HG03066 (cell line): ENCODE results near the gene KIRREL3.

ENCODE experiments used
- ATAC-seq: cut with Tn5 transposase; IDR thresholded peaks from one replicate; pipeline ENCODE4 v1.9.1; 2021; ENCODE audit warnings: low read depth; ENCODE audit not compliant: unreplicated experiment

Gene KIRREL3

DNA sequence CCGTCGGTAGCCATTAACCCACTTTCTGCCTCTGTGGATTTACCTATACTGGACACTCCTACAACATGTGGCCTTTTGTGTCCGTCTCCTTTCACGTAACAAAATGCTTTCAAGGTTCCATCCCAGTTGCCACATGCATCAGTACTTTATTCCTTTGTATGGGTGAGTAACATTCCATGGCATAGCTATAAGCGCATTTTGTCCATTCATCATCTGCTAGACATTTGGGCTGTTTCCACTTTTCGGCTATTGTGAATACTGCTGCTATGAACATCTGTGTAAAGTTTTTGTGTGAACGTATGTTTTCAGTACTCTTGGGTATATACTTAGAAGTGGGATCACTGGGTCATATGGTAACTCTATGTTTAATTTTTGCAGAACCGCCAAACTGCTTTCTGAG is 387.9 kb downstream of the KIRREL3 start:
- ATAC-seq = no peak

GRCh38 chr11:126611438-126611837 is 389.1 kb downstream of the KIRREL3 start:
- ATAC-seq = no peak

GRCh38 chr11:126608658-126609057 is 391.9 kb downstream of the KIRREL3 start:
- ATAC-seq = no peak

GRCh38 chr11:126607776-126608541 is 392.6 kb downstream of the KIRREL3 start:
- no peak for ATAC-seq

GRCh38 chr11:126607374-126607773 is 393.2 kb downstream of the KIRREL3 start:
- ATAC-seq = no peak

DNA sequence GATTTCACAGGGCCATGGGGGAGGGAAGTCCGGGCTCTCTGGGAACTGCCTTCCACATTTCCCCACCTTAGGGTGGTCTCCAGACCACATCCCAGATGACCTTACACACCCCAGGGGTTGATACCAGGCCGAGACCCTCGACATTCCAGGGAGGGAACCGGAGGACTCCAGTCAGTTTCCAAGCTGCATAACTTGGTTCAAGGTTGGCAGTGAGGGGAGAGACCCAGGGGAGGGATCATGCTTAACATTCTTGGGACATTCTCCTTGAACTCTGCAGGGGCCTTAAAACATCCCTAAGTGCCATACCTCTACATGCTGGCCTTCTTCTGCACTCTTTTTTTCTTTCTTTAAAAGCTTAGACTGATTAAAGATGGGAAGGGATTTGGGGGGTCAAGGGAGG is 394.1 kb downstream of the KIRREL3 start:
- no peak for ATAC-seq

DNA sequence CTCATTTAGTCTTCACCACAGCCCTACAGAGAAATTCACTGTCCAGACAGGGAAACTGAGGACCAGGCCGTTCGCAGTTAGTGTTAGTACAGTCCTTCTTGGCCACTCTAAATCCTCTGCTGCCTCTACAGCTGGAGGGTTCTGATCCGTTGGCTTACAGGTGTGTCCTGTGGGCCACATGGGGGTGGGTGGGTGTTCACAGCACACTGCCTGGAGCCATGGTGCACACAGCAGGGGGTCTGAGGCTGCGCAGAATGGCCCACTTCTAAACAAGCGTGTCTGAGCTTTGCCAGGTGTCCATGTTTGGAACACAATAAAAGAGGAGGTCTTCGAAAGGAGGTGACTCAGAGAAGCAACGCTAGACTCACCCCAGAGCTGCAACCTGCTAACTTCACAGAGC is 396.1 kb downstream of the KIRREL3 start:
- no peak for ATAC-seq

DNA sequence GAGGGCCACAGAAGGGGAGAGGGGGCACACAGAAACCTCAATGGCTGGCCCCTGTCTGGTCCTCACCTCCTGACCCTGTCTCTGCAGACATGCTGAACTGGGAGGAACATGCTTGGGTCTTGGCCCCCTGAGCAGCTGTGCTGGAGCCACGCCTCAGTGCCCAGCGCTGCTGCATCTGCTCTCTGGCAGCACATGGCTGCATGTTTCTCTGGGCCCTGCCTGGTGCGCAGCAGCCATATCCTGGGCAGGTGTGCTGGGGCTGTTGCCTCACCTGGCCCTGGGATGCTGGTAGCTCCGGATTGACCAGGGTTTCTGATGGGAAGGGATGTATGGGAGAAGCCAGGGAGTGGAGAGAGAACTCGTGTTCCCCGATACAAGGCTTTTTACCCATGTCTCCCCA is 397.1 kb downstream of the KIRREL3 start:
- no peak for ATAC-seq

- ATAC-seq = no peak
Measured at GRCh38 chr11:126602993-126603392, 397.6 kb downstream of the KIRREL3 start.

DNA sequence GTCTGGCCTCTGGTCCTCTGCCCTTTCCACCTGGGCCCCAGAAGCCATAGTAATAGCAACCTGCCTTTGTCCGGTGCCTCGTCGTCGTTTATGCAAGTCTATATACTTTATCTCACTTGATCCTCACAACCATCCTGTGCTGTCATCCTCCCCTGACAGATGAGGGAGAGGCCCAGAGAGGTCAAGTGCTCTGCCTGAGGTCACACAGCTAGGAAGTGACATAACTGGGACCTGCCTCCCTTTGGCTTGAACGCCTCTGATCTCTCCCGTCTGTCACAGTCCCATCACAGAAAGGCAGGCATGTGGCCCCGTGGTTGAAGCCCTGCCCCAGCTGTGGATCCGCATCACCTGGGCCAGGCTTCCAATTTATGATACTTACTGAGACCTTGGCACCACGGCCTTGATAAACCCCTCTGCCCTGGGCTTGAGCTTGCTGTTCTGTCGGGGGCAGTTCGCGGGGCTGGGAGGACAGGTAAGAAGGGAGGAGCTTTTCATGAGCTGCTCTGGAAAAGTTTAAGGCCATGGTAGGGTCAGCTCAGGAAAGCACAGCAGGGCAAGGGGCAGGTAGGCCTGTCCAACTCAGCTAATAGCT is 398.1 kb downstream of the KIRREL3 start:
- no peak for ATAC-seq

DNA sequence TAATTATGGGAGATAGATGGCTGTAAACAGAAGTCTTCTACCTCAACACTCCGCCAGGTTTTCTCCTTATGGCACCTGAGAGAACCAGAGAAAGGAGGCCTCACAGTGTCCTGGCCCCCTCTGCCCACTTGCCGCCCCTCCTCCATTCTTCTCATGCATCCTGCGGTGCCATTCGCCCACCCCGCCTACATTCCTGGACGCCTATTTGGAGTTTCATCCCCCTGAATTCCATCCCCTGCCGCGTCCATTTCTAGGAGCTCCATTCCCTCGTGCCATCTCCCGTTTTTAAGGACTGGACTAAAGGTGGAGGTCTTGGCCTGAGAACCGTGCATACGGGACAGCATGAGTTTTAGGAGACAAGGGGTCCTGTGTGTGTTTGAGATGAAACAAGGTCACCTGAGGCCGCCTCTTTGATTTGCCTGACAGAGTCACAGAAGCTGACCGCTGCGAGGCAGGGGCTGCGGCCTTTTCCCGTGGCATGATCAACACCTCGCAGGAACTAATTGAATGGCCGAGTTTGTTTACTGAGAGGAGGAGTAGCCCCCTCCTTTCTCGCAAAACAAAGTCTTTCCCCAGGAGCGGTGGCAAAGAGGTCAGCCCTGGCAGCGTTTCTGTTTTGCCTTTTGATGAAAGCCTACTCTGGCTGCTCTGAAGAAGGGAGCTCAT is 398.9 kb downstream of the KIRREL3 start:
- no peak for ATAC-seq

GRCh38 chr11:126601136-126601535 is 399.4 kb downstream of the KIRREL3 start:
- no peak for ATAC-seq

DNA sequence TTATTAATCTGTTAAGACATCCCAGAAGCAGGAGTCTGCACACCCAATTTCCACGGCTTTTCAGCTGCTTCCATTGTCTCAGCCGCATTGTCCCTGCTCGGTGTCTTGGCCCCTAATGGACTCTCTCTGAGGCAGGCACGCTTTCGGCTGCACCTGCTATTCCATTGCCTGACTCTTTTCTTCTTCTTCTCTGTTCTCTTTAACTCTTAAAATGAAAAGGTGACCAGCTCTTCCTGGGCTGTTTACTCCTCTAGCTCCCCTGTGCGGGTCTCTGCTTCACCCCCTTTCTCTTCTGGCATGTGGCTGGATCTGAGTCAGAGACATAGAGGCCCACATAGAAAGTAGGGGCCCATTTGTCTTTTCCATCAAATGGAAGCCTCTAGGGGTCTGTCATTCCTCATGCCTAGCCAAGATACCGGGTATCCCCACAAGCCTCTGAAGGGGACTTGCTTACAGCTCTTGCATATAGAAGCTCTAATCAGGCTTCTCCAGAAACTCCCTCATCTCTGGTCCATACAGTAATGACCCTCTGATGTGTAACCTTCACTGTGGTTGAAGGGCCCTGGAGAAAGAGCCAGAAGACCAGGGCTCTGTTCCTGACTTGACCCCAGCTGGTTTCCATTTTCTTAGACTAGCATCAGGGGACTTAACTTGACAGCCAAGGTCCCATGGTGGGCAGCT is 401.2 kb downstream of the KIRREL3 start:
- no peak for ATAC-seq

DNA sequence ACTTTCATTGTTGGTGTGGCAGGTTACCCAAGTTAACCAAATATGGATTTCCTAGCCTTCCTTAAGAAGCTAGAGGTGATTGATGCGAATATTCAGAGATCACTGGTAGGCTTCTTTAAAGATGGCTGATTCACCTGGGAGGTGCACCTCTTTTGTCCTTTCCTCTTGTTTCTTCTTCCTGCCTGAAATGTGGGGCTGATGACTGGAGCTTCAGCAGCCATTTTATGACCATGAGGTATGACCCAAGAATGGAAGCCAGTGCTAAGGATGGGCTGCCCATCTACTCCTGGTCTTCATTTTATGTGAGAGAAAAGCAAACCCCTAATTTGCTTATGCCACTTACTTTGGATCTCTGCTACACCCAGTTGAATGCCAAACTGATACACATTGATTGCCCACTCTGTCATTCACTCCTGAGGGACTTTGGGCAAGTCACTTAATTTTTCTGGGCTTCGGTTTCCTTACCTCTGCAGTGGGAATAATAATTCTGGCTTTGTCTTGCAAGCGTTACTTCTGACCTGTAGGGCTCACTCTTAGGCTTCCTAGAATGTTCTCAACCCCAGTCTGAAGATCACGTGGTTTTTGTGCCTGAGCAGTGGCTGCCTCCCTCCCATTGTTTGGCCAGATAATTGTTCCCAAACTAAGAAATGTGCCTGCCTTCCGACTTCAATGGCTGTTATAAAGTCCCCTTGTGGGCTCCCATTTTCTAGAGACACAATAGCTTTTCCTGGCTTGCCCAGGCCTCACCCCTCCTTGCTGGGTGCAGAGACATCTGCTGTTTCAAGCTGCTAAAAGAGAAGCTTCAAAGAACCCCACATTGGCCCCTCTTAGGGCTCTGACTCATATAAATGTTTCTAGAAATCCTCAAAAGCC is 402.0 kb downstream of the KIRREL3 start:
- no peak for ATAC-seq

DNA sequence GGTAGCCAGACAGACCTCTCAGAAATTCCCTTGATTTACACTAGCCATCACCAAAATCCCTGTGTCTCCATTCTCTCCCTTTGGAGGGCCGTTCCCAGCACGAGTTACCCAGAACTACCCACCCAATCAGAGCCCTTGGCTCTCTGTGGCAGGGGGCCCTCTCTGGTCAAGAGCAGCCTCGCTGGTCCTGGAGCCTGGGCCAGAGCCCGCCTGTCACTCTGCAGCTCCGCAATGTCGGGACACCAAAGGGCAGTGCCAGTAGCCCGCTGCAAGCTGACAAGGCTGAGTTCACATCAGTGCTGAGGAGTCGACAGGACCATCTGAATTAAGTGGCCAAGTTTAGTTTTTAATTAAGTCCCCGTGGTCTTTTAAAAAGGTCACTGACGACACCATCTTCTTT is 403.5 kb downstream of the KIRREL3 start:
- no peak for ATAC-seq

DNA sequence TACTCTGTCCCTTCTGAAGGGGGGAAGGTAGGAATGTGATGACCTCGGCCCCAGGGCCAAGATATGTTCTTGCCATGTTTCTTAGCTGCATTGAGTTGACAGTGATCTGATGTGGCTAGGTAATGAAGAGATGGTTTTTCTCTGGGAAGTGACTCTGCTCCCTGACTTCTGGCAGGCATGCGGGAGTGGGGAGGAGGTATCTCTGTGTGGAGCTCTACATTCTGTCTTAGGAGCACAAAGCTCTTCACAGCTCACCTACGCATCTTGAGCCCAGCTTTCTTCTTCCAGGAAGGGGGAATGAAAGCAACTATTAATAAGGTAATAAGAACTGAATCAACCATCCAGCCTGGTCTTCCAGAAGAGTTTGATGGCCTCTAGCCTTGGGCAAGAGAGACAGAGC is 404.1 kb downstream of the KIRREL3 start:
- ATAC-seq = no peak

GRCh38 chr11:126595560-126595959 is 405.0 kb downstream of the KIRREL3 start:
- no peak for ATAC-seq

- ATAC-seq = no peak
Measured at GRCh38 chr11:126594921-126595367, 405.6 kb downstream of the KIRREL3 start.

GRCh38 chr11:126592496-126593410 is 407.8 kb downstream of the KIRREL3 start:
- ATAC-seq = no peak
